Non-pigmented ciliary epithelial cell (primary cell): ENCODE measurements around the gene RPL36AL.
A peak's percentile ranks its signal among the peaks of the same experiment; 100 is the strongest.
"Not testable (repeated sequence)": the region's sequence is repeated elsewhere in the genome, so short reads cannot be mapped to it uniquely, and the experiment has no call there.

ENCODE experiments used
- DNase-seq: peaks from one replicate; pipeline ENCODE4 v3.0.0-alpha.2; 2010; ENCODE audit warnings: low read depth

The RPL36AL gene

GRCh38 chr14:49620182-49621113, at the start of gene RPL36AL, which contains the start of gene MGAT2:
Gene RPL36AL (minus strand): TSS chr14:49620626. CDS start chr14:49619104, 1,522 bp downstream.
Gene MGAT2 (plus strand): TSS chr14:49620799. CDS start chr14:49621269, 470 bp downstream.
- DNase-seq, result peak; percentile 94

- DNase-seq, result no peak
Observed at GRCh38 chr14:49659526-49660455, 39.4 kb upstream of the RPL36AL start.

- not testable (repeated sequence) for DNase-seq
Observed at GRCh38 chr14:49657500-49657899, 37.1 kb upstream of the RPL36AL start.

DNA sequence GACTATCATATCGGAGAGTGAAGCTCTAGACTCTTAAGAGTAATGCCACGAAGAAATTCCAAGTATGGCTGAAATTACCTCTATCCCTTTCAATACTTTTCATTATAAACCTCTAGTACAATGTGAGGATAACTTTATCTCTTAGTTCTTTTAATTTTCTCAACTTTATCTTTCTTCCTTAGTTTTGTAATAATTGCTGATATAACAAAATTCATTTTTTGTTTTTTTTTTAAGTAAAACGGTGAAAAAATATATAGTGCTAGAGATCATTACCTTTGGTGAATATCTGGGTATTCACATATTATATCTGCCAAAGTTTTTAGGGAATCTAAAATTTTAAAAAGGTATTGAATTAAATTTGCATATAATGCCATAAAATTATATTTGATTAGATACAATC, 34.1 kb upstream of the RPL36AL start:
- no peak for DNase-seq

DNA sequence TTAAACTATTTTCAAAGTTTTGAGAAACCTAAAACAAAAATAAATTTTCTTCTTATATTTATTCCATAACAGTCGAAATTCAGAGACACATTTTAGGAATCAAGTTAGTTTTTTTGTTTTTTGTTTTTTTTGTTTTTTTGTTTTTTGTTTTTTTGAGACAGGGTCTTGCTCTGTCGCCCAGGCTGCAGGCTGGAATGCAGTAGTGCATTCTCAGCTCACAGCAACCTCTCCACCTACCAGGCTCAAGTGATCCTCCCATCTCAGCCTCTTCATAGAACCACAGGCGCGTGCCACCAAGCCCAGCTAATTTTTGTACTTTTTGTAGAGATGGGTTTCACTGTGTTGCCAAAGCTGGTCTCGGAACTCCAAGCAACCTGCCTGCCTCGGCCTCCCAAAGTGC, 33.1 kb upstream of the RPL36AL start:
- DNase-seq, result no peak

GRCh38 chr14:49642163-49642562, 21.7 kb upstream of the RPL36AL start:
- no peak for DNase-seq

GRCh38 chr14:49641697-49642129, 21.3 kb upstream of the RPL36AL start:
- no peak for DNase-seq

- no peak for DNase-seq
Observed at GRCh38 chr14:49640540-49641417, 20.4 kb upstream of the RPL36AL start.

DNA sequence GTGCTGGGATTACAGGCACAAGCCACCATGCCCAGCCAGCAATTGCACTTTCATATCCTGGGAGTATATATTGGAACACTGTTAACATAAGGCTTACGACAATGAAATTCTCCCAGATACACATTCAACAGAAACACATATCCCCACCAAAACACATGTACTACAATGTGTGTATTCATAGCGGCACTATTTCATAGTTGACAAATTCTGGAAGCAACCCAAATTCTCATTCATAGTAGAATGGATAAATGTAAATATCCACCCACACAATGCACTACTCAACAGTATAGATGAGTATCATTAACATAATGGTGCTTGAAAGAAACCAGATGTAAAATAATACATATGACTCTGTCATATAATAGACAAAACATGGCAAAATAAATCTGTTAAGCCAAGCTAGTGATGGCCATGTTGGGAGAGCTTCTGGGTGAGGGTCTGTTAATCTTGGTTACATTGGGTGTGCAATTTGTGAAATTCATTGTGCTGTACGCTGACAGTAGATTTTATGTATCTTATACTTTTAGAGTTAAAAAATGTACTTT, 17.2 kb upstream of the RPL36AL start:
- no peak for DNase-seq

DNA sequence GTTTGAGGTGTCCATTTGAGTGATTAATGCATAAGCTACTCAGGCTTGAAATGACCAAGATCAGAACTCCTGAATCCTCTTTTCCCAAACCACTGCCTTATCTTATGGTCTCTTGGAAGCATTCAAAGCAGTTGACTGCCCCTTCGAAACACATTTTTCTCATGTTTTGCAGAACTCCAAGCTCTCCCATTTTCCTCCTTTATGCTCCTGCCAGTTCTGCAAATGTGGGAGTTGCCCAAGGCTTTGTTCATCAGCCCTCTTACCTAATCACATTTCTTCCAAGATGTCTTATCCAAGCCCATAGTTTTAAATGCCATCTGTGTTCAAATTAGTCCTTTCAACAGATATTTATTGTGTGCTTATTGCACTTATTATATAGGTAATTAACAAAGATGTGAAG, 16.4 kb upstream of the RPL36AL start:
- no peak for DNase-seq

GRCh38 chr14:49634547-49635334, 14.3 kb upstream of the RPL36AL start, which contains the start of gene DNAAF2:
Gene DNAAF2 (minus strand): TSS chr14:49635244. CDS start chr14:49635149, 95 bp downstream.
- no peak for DNase-seq

GRCh38 chr14:49633640-49634546, 13.5 kb upstream of the RPL36AL start:
- peak; percentile 74 for DNase-seq

GRCh38 chr14:49623941-49624839, 3.8 kb upstream of the RPL36AL start:
- DNase-seq, result no peak

DNA sequence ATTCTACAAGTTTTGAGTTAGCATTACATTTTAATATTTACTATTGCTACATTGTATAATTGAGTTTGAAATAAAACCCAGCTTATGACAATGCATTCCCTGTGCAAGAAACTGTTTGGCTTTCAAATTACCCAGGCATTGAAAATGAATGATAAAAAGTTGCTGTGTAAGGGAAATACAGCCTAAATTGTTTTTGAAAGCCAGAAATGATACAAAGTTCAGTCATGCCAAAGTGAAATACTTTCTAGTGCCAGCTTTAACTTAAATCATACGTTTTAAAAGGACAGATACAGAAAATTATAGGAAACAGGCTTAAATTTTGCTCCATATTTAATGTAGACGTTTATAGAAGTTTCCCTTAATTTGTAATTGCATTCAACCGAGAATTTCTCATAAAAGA, 3.0 kb upstream of the RPL36AL start:
- no peak for DNase-seq

DNA sequence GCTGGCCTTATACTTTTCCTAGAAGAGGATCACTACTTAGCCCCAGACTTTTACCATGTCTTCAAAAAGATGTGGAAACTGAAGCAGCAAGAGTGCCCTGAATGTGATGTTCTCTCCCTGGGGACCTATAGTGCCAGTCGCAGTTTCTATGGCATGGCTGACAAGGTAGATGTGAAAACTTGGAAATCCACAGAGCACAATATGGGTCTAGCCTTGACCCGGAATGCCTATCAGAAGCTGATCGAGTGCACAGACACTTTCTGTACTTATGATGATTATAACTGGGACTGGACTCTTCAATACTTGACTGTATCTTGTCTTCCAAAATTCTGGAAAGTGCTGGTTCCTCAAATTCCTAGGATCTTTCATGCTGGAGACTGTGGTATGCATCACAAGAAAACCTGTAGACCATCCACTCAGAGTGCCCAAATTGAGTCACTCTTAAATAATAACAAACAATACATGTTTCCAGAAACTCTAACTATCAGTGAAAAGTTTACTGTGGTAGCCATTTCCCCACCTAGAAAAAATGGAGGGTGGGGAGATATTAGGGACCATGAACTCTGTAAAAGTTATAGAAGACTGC, 1.7 kb upstream of the RPL36AL start:
- no peak for DNase-seq

- no peak for DNase-seq
Observed at GRCh38 chr14:49621114-49621881, 872 bp upstream of the RPL36AL start.

DNA sequence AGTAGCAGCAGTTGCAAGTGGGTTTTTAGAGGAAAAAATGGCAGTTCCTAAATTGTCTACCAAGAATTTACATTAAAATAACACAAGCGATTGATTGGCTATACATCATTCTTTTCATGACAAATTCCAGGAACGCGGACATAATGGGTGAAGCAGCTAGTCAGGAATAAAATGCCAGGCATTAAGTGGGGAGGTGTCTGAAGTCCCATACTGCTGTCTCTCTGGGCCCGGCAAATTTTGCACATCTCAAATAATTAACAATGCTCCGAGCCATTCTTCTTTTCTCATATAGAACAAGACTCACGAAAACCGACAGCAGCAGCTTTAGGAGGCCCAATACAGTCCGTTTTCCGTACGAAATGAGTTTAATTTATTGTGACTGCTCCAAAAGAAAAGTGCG, 696 bp downstream of the RPL36AL start:
- no peak for DNase-seq
